Kidney epithelial cell (primary cell): ENCODE results near the gene ZNF276. TPM values are rescaled to one million over a fixed set of nuclear protein-coding genes. Genes with fewer than 3 reads are reported as not detected.
"Not testable (repeated sequence)": the region's sequence is repeated elsewhere in the genome, so short reads cannot be mapped to it uniquely, and the experiment has no call there.

ENCODE experiments used
- DNase-seq: peaks from one replicate; pipeline ENCODE4 v3.0.0-alpha.2; 2010; ENCODE audit warnings: low read depth
- H3K27me3 ChIP-seq: 2 replicates; pipeline ENCODE4 v1.6.0; 2011; ENCODE audit warnings: low read length; ENCODE audit not compliant: control insufficient read depth, insufficient read depth
- H3K36me3 ChIP-seq: 2 replicates; pipeline ENCODE4 v1.5.1; 2011; ENCODE audit warnings: low read length; ENCODE audit not compliant: control insufficient read depth, insufficient read depth
- H3K4me3 ChIP-seq: 2 replicates; pipeline ENCODE4 v1.5.1; 2011; ENCODE audit warnings: low read depth, mild to moderate bottlenecking, control low read depth, low read length
- total RNA-seq: library from RNA; depleted of rRNA; stranded (reverse); fragments of >200 nt; gene quantifications from 2 replicates; pipeline ENCODE4 v1.2.3, GENCODE V29; 2015
- TF ChIP-seq, protein P1 (sequence below): IDR thresholded peaks from 2 replicates; pipeline ENCODE4 v1.5.1; 2011; ENCODE audit warnings: mild to moderate bottlenecking, moderate library complexity, low read length, control low read depth, inconsistent platforms; ENCODE audit not compliant: insufficient read depth, poor library complexity, severe bottlenecking

ZNF276 gene
- total RNA-seq, 1 donor from 2014 or later, result 21.7 TPM

DNA sequence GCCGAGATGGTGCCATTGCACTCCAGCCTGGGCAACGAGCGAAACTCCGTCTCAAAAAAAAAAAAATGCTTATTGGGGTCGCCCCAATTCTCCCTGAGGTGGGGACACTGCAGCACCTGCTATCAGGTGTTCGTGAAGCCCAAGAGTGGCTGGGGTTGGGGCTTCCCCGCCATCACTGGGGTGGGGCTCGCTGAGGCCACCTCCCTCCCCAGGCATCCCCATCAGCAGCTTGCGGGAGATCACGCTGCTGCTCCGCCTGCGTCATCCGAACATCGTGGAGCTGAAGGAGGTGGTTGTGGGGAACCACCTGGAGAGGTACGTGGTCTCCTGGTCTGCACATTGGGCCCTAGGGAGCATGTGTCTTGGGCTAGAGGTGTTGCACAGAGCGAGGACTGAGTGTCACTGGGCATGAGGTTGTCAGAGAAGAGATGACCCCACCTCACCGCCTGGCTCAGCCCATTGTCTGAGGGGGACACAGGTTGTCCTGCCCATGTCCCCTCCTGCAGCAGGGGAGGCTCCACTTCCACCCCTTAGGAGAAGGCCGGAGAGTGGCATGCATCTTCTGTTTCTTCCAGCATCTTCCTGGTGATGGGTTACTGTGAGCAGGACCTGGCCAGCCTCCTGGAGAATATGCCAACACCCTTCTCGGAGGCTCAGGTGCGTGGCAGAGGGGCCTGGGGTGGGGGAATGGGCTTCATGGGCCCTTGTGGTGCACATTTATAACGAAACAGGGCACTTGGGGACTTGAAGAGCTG is 29.9 kb upstream of the ZNF276 start:
- Histone ChIP-seq H3K27me3 (no peaks in the 10 kb centered on the region), H3K36me3 (peaks cover 1% of the 10 kb centered on the region), H3K4me3 (no peak overlapping the region)
- TF ChIP-seq, protein P1, sequence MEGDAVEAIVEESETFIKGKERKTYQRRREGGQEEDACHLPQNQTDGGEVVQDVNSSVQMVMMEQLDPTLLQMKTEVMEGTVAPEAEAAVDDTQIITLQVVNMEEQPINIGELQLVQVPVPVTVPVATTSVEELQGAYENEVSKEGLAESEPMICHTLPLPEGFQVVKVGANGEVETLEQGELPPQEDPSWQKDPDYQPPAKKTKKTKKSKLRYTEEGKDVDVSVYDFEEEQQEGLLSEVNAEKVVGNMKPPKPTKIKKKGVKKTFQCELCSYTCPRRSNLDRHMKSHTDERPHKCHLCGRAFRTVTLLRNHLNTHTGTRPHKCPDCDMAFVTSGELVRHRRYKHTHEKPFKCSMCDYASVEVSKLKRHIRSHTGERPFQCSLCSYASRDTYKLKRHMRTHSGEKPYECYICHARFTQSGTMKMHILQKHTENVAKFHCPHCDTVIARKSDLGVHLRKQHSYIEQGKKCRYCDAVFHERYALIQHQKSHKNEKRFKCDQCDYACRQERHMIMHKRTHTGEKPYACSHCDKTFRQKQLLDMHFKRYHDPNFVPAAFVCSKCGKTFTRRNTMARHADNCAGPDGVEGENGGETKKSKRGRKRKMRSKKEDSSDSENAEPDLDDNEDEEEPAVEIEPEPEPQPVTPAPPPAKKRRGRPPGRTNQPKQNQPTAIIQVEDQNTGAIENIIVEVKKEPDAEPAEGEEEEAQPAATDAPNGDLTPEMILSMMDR, result no peak
- DNase-seq, result no peak

DNA sequence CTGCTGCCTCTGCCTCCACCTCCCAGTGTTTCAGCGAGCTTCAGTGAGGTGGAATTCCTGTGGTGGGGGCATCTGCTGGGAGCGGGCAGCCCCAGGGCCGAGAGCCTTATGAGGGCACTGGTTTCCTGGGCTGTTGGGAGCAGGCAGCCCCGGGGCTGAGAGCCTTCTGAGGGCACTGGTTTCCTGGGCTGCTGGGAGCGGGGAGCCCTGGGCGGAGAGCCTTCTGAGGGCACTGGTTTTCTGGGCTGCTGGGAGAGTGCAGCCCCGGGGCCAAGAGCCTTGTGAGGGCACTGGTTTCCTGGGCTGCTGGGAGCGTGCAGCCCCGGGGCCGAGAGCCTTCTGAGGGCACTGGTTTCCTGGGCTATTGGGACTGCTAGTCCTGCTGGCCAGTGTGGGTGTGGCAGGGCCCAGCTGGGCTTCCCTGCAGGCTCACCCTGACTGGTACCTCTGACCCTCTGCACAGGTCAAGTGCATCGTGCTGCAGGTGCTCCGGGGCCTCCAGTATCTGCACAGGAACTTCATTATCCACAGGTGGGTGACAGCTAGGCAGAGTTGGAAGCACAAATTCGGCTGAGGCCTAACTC is 29.3 kb upstream of the ZNF276 start:
- TF ChIP-seq, protein P1, result no peak
- no peaks in the 10 kb centered on the region for H3K27me3 ChIP-seq
- no peak overlapping the region for H3K4me3 ChIP-seq
- H3K36me3 ChIP-seq, result peaks cover 1% of the 10 kb centered on the region
- no peak for DNase-seq

DNA sequence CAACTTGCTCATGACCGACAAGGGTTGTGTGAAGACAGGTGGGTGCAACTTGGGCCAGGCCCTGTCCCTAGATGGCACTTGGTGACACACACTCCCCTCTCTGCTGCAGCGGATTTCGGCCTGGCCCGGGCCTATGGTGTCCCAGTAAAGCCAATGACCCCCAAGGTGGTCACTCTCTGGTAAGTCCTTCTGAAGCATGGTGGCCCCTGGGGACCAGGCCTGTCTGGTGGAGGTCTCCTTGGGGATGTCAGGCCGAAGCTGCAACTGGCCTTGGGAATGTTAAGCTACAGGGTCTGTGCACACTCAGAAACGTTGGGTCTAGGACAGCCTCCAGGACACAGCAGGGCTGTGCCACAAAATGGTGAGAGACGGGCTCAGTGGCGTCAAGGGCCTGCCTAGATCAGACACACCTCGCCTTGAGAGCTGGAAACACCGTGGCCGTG is 28.0 kb upstream of the ZNF276 start:
- no peak for DNase-seq
- peaks cover 1% of the 10 kb centered on the region for H3K36me3 ChIP-seq
- TF ChIP-seq, protein P1, result no peak
- H3K4me3 ChIP-seq, result no peak overlapping the region
- H3K27me3 ChIP-seq, result no peaks in the 10 kb centered on the region

DNA sequence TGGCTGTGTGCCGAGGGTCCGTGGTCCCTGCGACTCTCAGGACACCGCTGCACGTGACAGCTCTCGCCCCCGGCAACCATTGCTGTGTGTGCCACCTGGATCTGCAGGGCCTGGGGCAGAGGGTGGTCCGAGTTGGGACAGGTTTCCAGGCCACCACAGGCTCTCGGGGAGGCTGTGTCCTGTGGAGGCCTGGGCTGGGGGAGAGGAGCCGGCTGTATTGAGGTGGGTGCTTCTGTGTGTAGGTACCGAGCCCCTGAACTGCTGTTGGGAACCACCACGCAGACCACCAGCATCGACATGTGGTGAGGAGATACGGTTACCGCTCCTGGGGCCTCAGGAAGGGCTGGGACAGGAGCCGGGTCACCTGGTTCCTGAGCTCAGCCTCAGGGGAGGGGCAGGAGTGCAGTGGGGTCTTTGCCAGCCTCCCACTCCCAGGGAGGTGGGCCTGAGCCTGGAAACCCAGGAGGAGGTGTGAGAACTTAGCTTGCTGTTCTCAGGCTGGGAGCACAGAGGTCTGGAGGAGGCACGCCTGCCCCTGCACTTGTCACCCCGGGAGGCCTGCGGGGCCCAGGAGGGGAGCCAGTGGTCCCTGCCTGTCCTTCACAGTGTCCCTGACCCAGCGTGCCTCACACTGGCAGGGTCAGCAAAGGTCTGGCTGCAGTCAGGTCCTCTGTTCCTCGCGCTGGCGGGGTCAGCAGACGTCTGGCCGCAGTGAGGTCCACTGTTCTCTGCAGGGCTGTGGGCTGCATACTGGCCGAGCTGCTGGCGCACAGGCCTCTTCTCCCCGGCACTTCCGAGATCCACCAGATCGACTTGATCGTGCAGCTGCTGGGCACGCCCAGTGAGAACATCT is 27.2 kb upstream of the ZNF276 start:
- Histone ChIP-seq H3K36me3 (peaks cover 1% of the 10 kb centered on the region), H3K4me3 (no peak overlapping the region), H3K27me3 (no peaks in the 10 kb centered on the region)
- TF ChIP-seq, protein P1, result no peak
- DNase-seq, result no peak

DNA sequence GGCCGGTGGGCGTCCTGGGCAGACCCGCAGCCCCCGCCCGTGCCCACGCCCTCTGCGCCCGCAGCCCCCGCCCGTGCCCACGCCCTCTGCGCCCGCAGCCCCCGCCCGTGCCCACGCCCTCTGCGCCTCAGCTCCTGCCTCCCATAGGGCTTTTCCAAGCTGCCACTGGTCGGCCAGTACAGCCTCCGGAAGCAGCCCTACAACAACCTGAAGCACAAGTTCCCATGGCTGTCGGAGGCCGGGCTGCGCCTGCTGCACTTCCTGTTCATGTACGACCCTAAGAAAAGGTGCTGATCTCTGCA is 26.6 kb upstream of the ZNF276 start:
- not testable (repeated sequence) for H3K36me3 ChIP-seq, H3K4me3 ChIP-seq, DNase-seq, H3K27me3 ChIP-seq

DNA sequence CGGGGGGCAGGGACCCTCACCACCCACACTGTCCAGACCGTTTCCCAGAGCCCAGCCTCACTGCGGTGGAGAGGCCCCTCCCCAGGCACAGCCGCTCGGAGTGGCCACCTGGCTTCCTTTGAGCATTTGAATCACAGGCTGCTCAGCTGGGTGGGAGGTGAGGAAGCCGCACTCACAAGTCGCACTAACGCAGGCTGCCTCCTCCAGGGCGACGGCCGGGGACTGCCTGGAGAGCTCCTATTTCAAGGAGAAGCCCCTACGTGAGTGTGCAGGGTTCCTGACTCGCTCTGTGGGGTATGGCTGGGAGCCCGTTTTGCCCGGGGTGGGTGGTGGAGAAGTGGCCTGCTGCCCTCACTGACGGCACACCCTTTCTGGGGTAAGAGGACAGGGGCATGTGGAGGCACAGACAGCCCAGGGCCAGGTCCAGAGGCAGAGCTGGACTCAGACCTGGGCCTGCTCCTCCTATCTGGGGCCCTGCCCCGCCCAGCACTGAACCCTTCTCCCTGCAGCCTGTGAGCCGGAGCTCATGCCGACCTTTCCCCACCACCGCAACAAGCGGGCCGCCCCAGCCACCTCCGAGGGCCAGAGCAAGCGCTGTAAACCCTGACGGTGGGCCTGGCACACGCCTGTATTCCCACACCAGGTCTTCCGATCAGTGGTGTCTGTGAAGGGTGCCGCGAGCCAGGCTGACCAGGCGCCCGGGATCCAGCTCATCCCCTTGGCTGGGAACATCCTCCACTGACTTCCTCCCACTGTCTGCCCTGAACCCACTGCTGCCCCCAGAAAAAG is 26.1 kb upstream of the ZNF276 start:
- peaks cover 1% of the 10 kb centered on the region for H3K36me3 ChIP-seq
- no peak for DNase-seq
- TF ChIP-seq, protein P1, result no peak
- H3K27me3 ChIP-seq, result no peaks in the 10 kb centered on the region
- H3K4me3 ChIP-seq, result no peak overlapping the region
